ENCODE results near the gene PRKCH.

Gene PRKCH

GRCh38 chr14:61588419-61588901 lies 267.1 kb downstream of the PRKCH start (continued):
- no peak for TF ChIP-seq BCL11A (tag by site-specific recombination; IDR thresholded peaks at IDR 0.05; ENCODE audit: low read depth)
- peak; percentile 35; the same call in 1 of the 2 replicates for TF ChIP-seq ZBTB8A (tag by site-specific recombination; IDR thresholded peaks at IDR 0.05)
- TF ChIP-seq ZNF843 (tag by site-specific recombination; IDR thresholded peaks at IDR 0.05), result peak; percentile 69
- peak; percentile 37; the same call in 1 of the 2 replicates for TF ChIP-seq ZNF629 (tag by site-specific recombination; IDR thresholded peaks at IDR 0.05)
- TF ChIP-seq ZNF350 (tag by site-specific recombination; IDR thresholded peaks at IDR 0.05), result no peak
- TF ChIP-seq ZNF10 (tag by site-specific recombination; IDR thresholded peaks at IDR 0.05), result peak; percentile 72
- peak; percentile 85 for TF ChIP-seq MZF1 (tag by site-specific recombination; IDR thresholded peaks at IDR 0.05; ENCODE audit: borderline replicate concordance)
- peak; percentile 16; the same call in 1 of the 2 replicates for TF ChIP-seq ZEB2 (tag by site-specific recombination; IDR thresholded peaks at IDR 0.05)
- peak; percentile 39 for TF ChIP-seq PRDM6 (tag by site-specific recombination; IDR thresholded peaks at IDR 0.05)
- 0 out of 2 replicates have a peak, but pooled peaks have one; percentile 29 for TF ChIP-seq ZNF600 (tag by site-specific recombination; IDR thresholded peaks at IDR 0.05)
- no peak for TF ChIP-seq MYNN (tag by site-specific recombination; IDR thresholded peaks at IDR 0.05; ENCODE audit: borderline replicate concordance)
- 0 out of 2 replicates have a peak, but pooled peaks have one; percentile 22 for TF ChIP-seq ZNF2 (tag by site-specific recombination; IDR thresholded peaks at IDR 0.05)
- TF ChIP-seq FEZF1 (tag by site-specific recombination; IDR thresholded peaks at IDR 0.05), result peak; percentile 73
- TF ChIP-seq ZNF449 (tag by site-specific recombination; IDR thresholded peaks at IDR 0.05), result 0 out of 2 replicates have a peak, but pooled peaks have one; percentile 33
- TF ChIP-seq OSR2 (tag by site-specific recombination; IDR thresholded peaks at IDR 0.05), result peak; percentile 79; the same call in 1 of the 2 replicates
- TF ChIP-seq ZNF791 (tag by site-specific recombination; IDR thresholded peaks at IDR 0.05), result no peak
- TF ChIP-seq ZNF404 (tag by site-specific recombination; IDR thresholded peaks at IDR 0.05), result no peak
- TF ChIP-seq ZNF335 (tag by site-specific recombination; conservative IDR thresholded peaks at IDR 0.05), result peak; percentile 34; the same call in 1 of the 2 replicates
- no peak for TF ChIP-seq MEIS1 (CRISPR knock-in tag; IDR thresholded peaks at IDR 0.05; ENCODE audit: borderline replicate concordance)
- peak; percentile 45 for TF ChIP-seq ZBTB20 (tag by site-specific recombination; IDR thresholded peaks at IDR 0.05)
- peak; percentile 72; the same call in 1 of the 2 replicates for TF ChIP-seq ZNF561 (tag by site-specific recombination; IDR thresholded peaks at IDR 0.05; ENCODE audit: borderline replicate concordance)
- peak; percentile 71; the same call in 1 of the 2 replicates for TF ChIP-seq ZFP69B (tag by site-specific recombination; IDR thresholded peaks at IDR 0.05)
- TF ChIP-seq ELK4 (IDR thresholded peaks at IDR 0.05; ENCODE audit: borderline replicate concordance, low read depth, low read length), result no peak
- no peak for TF ChIP-seq GLIS1 (tag by site-specific recombination; IDR thresholded peaks at IDR 0.05)
- no peak for TF ChIP-seq KLF7 (tag by site-specific recombination; IDR thresholded peaks at IDR 0.05; ENCODE audit: borderline replicate concordance)
- TF ChIP-seq ZBTB6 (tag by site-specific recombination; IDR thresholded peaks at IDR 0.05), result peak; percentile 91
- no peak for TF ChIP-seq ZNF658 (tag by site-specific recombination; IDR thresholded peaks at IDR 0.05)
- peak; percentile 93 for TF ChIP-seq ZNF692 (tag by site-specific recombination; IDR thresholded peaks at IDR 0.05)
- TF ChIP-seq WT1 (tag by site-specific recombination; IDR thresholded peaks at IDR 0.05), result peak; percentile 54
